Adrenal gland (tissue), 5 donors: ENCODE measurements around the gene GOLGA8J.

Experiments used
- POLR2A ChIP-seq, 2 donors: fragments of 450-650 bp; IDR thresholded peaks; one replicate each; pipeline ENCODE4 v1.6.1; 2017; ENCODE audit warnings: antibody characterized with exemption in 2 of 2, mild to moderate bottlenecking in 2 of 2, moderate library complexity in 1 of 2
- TF ChIP-seq, protein P1 (sequence below), 6 experiments: fragments of 450-650 bp in 4 of 6; fragments of 200-600 bp in 2 of 6; sonication (generic) in 1 of 6; IDR thresholded peaks; 1 replicate in 5 of 6; 2 replicates in 1 of 6; pipeline versions ENCODE4 v1.5.1 to v1.8.0; 2016 to 2021; ENCODE audit warnings: antibody characterized with exemption in 6 of 6, mild to moderate bottlenecking in 2 of 6, moderate library complexity in 1 of 6
- donor health status: DM: no; HTN: no; CAD: no.

DNA sequence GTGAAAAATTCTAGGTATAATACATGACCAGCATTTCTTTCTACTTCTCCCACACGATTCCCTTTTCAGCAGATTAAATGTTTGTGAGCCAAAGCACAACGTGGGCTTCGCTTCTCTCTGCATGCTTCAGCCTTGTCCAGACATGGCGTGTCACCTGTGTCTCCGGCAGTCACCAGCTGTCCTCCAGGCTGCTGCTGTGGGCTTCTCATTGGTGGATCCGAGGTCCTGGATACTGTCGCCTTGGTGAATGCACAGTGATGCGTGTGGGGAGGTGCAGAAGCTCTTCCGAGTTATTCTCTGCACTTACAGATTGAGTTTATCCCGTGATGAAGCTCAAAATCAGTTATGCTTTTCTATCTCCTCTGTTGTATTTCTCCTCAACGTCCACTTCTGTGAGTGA lies 23.0 kb upstream of the GOLGA8J start:
- no peak for TF ChIP-seq POLR2A (IDR thresholded peaks at IDR 0.05)
- TF ChIP-seq, protein P1, sequence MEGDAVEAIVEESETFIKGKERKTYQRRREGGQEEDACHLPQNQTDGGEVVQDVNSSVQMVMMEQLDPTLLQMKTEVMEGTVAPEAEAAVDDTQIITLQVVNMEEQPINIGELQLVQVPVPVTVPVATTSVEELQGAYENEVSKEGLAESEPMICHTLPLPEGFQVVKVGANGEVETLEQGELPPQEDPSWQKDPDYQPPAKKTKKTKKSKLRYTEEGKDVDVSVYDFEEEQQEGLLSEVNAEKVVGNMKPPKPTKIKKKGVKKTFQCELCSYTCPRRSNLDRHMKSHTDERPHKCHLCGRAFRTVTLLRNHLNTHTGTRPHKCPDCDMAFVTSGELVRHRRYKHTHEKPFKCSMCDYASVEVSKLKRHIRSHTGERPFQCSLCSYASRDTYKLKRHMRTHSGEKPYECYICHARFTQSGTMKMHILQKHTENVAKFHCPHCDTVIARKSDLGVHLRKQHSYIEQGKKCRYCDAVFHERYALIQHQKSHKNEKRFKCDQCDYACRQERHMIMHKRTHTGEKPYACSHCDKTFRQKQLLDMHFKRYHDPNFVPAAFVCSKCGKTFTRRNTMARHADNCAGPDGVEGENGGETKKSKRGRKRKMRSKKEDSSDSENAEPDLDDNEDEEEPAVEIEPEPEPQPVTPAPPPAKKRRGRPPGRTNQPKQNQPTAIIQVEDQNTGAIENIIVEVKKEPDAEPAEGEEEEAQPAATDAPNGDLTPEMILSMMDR (IDR thresholded peaks at IDR 0.05) = no peak
